NCI-H226 (cell line): ENCODE data around the gene TRAK2.
"Not testable (repeated sequence)": the region's sequence is repeated elsewhere in the genome, so short reads cannot be mapped to it uniquely, and the experiment has no call there.

ENCODE experiments used
- DNase-seq: peaks from one replicate; pipeline ENCODE4 v3.0.0-alpha.2; 2015

Gene TRAK2

GRCh38 chr2:201448061-201448460 is 3.2 kb downstream of the TRAK2 start:
- DNase-seq = no peak

- no peak for DNase-seq
Observed at GRCh38 chr2:201447086-201447485, 4.2 kb downstream of the TRAK2 start.

- no peak for DNase-seq
Observed at GRCh38 chr2:201444746-201445465, 6.4 kb downstream of the TRAK2 start.

GRCh38 chr2:201441409-201441808 is 9.8 kb downstream of the TRAK2 start:
- DNase-seq = no peak

GRCh38 chr2:201440182-201440581 is 11.1 kb downstream of the TRAK2 start:
- DNase-seq = peak; percentile 23

- not testable (repeated sequence) for DNase-seq
Observed at GRCh38 chr2:201439336-201439922, 11.8 kb downstream of the TRAK2 start.

GRCh38 chr2:201436141-201436540 is 15.1 kb downstream of the TRAK2 start:
- no peak for DNase-seq

- DNase-seq = peak; percentile 53
Observed at GRCh38 chr2:201433394-201433995, 17.8 kb downstream of the TRAK2 start.

- DNase-seq = peak; percentile 1
Observed at GRCh38 chr2:201432621-201433393, 18.5 kb downstream of the TRAK2 start.

GRCh38 chr2:201432038-201432620 is 19.1 kb downstream of the TRAK2 start:
- DNase-seq = peak; percentile 55

GRCh38 chr2:201430839-201431238 is 20.4 kb downstream of the TRAK2 start:
- DNase-seq = no peak

- DNase-seq = not testable (repeated sequence)
Observed at GRCh38 chr2:201430322-201430721, 20.9 kb downstream of the TRAK2 start.

- not testable (repeated sequence) for DNase-seq
Observed at GRCh38 chr2:201429835-201430234, 21.4 kb downstream of the TRAK2 start.

GRCh38 chr2:201428366-201428765 is 22.9 kb downstream of the TRAK2 start:
- not testable (repeated sequence) for DNase-seq

GRCh38 chr2:201425952-201426351 is 25.3 kb downstream of the TRAK2 start:
- DNase-seq = no peak

GRCh38 chr2:201420442-201421113 is 30.7 kb downstream of the TRAK2 start:
- DNase-seq = peak; percentile 2

- DNase-seq = no peak
Observed at GRCh38 chr2:201419986-201420385, 31.3 kb downstream of the TRAK2 start.

GRCh38 chr2:201419057-201419635 is 32.1 kb downstream of the TRAK2 start:
- DNase-seq = no peak

GRCh38 chr2:201415149-201415548 is 36.1 kb downstream of the TRAK2 start:
- no peak for DNase-seq

- DNase-seq = no peak
Observed at GRCh38 chr2:201414099-201415023, 36.9 kb downstream of the TRAK2 start.

- no peak for DNase-seq
Observed at GRCh38 chr2:201413552-201413951, 37.7 kb downstream of the TRAK2 start.
